Left kidney (tissue), 2 donors: ENCODE results near the gene CNTNAP2. TPM values are rescaled to one million over a fixed set of nuclear protein-coding genes. Genes with fewer than 3 reads are reported as not detected.

ENCODE experiments used
- DNase-seq: peaks from one replicate; pipeline ENCODE4 v3.0.0-alpha.2; 2013
- polyA plus RNA-seq: library from polyadenylated mRNA; unstranded; fragments of 120-200 nt; gene quantifications from one replicate; pipeline ENCODE4 v1.2.1, GENCODE V29; 2013; ENCODE audit not compliant: insufficient read length

CNTNAP2 gene
- polyA plus RNA-seq, 1 donor, result 26.4 TPM

- DNase-seq, result no peak
Measured at GRCh38 chr7:146575903-146576302, 459.3 kb downstream of the CNTNAP2 start.

GRCh38 chr7:146591976-146592375, 475.4 kb downstream of the CNTNAP2 start:
- no peak for DNase-seq

GRCh38 chr7:146606628-146607027, 490.0 kb downstream of the CNTNAP2 start:
- no peak for DNase-seq

- no peak for DNase-seq
Measured at GRCh38 chr7:146619641-146620040, 503.0 kb downstream of the CNTNAP2 start.

GRCh38 chr7:146626912-146627311, 510.3 kb downstream of the CNTNAP2 start:
- DNase-seq, result no peak

- DNase-seq, result peak; percentile 42
Measured at GRCh38 chr7:146635205-146636032, 518.8 kb downstream of the CNTNAP2 start.

- DNase-seq, result no peak
Measured at GRCh38 chr7:146636033-146636356, 519.4 kb downstream of the CNTNAP2 start.

GRCh38 chr7:146636581-146636980, 520.0 kb downstream of the CNTNAP2 start:
- no peak for DNase-seq

GRCh38 chr7:146639291-146639690, 522.7 kb downstream of the CNTNAP2 start:
- no peak for DNase-seq

GRCh38 chr7:146641491-146641890, 524.9 kb downstream of the CNTNAP2 start:
- no peak for DNase-seq

GRCh38 chr7:146645383-146645976, 528.9 kb downstream of the CNTNAP2 start:
- no peak for DNase-seq

GRCh38 chr7:146647445-146647844, 530.8 kb downstream of the CNTNAP2 start:
- no peak for DNase-seq

GRCh38 chr7:146652176-146652575, 535.6 kb downstream of the CNTNAP2 start:
- DNase-seq, result no peak

- peak; percentile 19 for DNase-seq
Measured at GRCh38 chr7:146654048-146654447, 537.4 kb downstream of the CNTNAP2 start.

GRCh38 chr7:146655928-146656797, 539.6 kb downstream of the CNTNAP2 start:
- DNase-seq, result peak; percentile 29

GRCh38 chr7:146656988-146657387, 540.4 kb downstream of the CNTNAP2 start:
- DNase-seq, result no peak

GRCh38 chr7:146658604-146659003, 542.0 kb downstream of the CNTNAP2 start:
- DNase-seq, result no peak

- DNase-seq, result no peak
Measured at GRCh38 chr7:146659732-146660131, 543.1 kb downstream of the CNTNAP2 start.

GRCh38 chr7:146660839-146661238, 544.2 kb downstream of the CNTNAP2 start:
- DNase-seq, result no peak

- no peak for DNase-seq
Measured at GRCh38 chr7:146661435-146661834, 544.8 kb downstream of the CNTNAP2 start.

- no peak for DNase-seq
Measured at GRCh38 chr7:146661929-146662328, 545.3 kb downstream of the CNTNAP2 start.

GRCh38 chr7:146665023-146665422, 548.4 kb downstream of the CNTNAP2 start:
- DNase-seq, result no peak

- DNase-seq, result no peak
Measured at GRCh38 chr7:146670532-146670931, 553.9 kb downstream of the CNTNAP2 start.
